Measurements from ENCODE around the gene TAF15. TPM values are rescaled to one million over a fixed set of nuclear protein-coding genes. Genes with fewer than 3 reads are reported as not detected.

The TAF15 gene
- total RNA-seq, 2 experiments from 2014 or later: 269 to 271 TPM

- Mint-ChIP-seq H3K27ac (no peak overlapping the region), H3K4me3 (no peak overlapping the region), H3K36me3 (no peaks in the 10 kb centered on the region), H3K4me1 (ENCODE audit: low read depth) (peaks cover 12% of the 10 kb centered on the region), H3K27me3 (peaks cover 27% of the 10 kb centered on the region), H3K9me3 (no peaks in the 10 kb centered on the region)
- DNase-seq: no peak
- intact Hi-C loops (cut with micrococcal nuclease): no loop called here
- ChIA-PET CTCF (no interaction called here), POLR2A (no interaction called here)
Observed at GRCh38 chr17:35790841-35791240, 18.4 kb upstream of the TAF15 start.

GRCh38 chr17:35791681-35792350, 17.5 kb upstream of the TAF15 start:
- CTCF ChIA-PET: interaction anchor here (0.8 to 1.7 kb wide), 3 partner anchors 13 to 45 kb away, joined by 3 to 7 read pairs (median 5); no protein-coding TSS in a partner anchor
- intact Hi-C loops (cut with micrococcal nuclease): no loop called here
- Mint-ChIP-seq H3K9me3 (no peaks in the 10 kb centered on the region), H3K27me3 (peaks cover 34% of the 10 kb centered on the region), H3K4me3 (no peak overlapping the region), H3K4me1 (ENCODE audit: low read depth) (peaks cover 17% of the 10 kb centered on the region), H3K27ac (no peak overlapping the region), H3K36me3 (no peaks in the 10 kb centered on the region)
- DNase-seq: no peak
- POLR2A ChIA-PET: no interaction called here

GRCh38 chr17:35793257-35793656, 16.0 kb upstream of the TAF15 start:
- CTCF ChIA-PET: interaction anchor here (1.0 to 1.5 kb wide), 2 partner anchors 16 to 29 kb away, joined by 3 to 7 read pairs; partner anchors contain the start of gene TAF15
- Mint-ChIP-seq H3K36me3 (no peaks in the 10 kb centered on the region), H3K27ac (no peak overlapping the region), H3K4me1 (ENCODE audit: low read depth) (peaks cover 17% of the 10 kb centered on the region), H3K4me3 (no peak overlapping the region), H3K9me3 (no peaks in the 10 kb centered on the region), H3K27me3 (peaks cover 45% of the 10 kb centered on the region)
- POLR2A ChIA-PET: no interaction called here
- intact Hi-C loops (cut with micrococcal nuclease): no loop called here
- DNase-seq: no peak

- Mint-ChIP-seq H3K27me3 (peaks cover 45% of the 10 kb centered on the region), H3K4me3 (peak within 1 kb of the TSS; percentile 60), H3K36me3 (no peaks in the 10 kb centered on the region), H3K9me3 (no peaks in the 10 kb centered on the region), H3K4me1 (ENCODE audit: low read depth) (peaks cover 14% of the 10 kb centered on the region), H3K27ac (no peak within 1 kb of the TSS)
- ChIA-PET CTCF (interaction anchor here (1.0 to 7.2 kb wide), 5 partner anchors 9 to 79 kb away, joined by 3 to 60 read pairs (median 5); partner anchors contain the start of gene TAF15), POLR2A (interaction anchor here (1.0 to 2.5 kb wide), 2 partner anchors 13 to 31 kb away, joined by 3 to 11 read pairs; partner anchors contain the start of gene TAF15)
- intact Hi-C loops (cut with micrococcal nuclease): no loop called here
- peak; percentile 53 for DNase-seq
Observed at GRCh38 chr17:35795007-35795870, 14.0 kb upstream of the TAF15 start, which contains the start of gene MMP28. MMP28 (minus strand) TSS chr17:35795641; CDS start chr17:35795377, 264 bp downstream.

- H3K27me3 Mint-ChIP-seq: peaks cover 45% of the 10 kb centered on the region
- no peaks in the 10 kb centered on the region for H3K9me3 Mint-ChIP-seq
- CTCF ChIA-PET: interaction anchor here (1.0 to 7.2 kb wide), 7 partner anchors 8 to 80 kb away, joined by 3 to 60 read pairs (median 5); partner anchors contain the start of gene TAF15
- no peak for DNase-seq
- H3K27ac Mint-ChIP-seq: no peak overlapping the region
- H3K36me3 Mint-ChIP-seq: no peaks in the 10 kb centered on the region
- H3K4me1 Mint-ChIP-seq (ENCODE audit: low read depth): peaks cover 14% of the 10 kb centered on the region
- peak overlapping the region; percentile 60 for H3K4me3 Mint-ChIP-seq
- POLR2A ChIA-PET: interaction anchor here (1.0 to 2.5 kb wide), 2 partner anchors 13 to 31 kb away, joined by 3 to 11 read pairs; partner anchors contain the start of gene TAF15
- intact Hi-C loops (cut with micrococcal nuclease): no loop called here
Observed at GRCh38 chr17:35795871-35796265, 13.4 kb upstream of the TAF15 start.

- H3K27me3 Mint-ChIP-seq: peaks cover 45% of the 10 kb centered on the region
- H3K36me3 Mint-ChIP-seq: no peaks in the 10 kb centered on the region
- H3K9me3 Mint-ChIP-seq: no peaks in the 10 kb centered on the region
Observed at GRCh38 chr17:35796942-35797341, 12.3 kb upstream of the TAF15 start.

GRCh38 chr17:35797370-35797769, 11.9 kb upstream of the TAF15 start:
- CTCF ChIA-PET: interaction anchor here (1.4 to 7.2 kb wide), 4 partner anchors 8 to 33 kb away, joined by 4 to 60 read pairs (median 8); partner anchors contain the start of gene TAF15
- Mint-ChIP-seq H3K4me1 (ENCODE audit: low read depth) (peaks cover 18% of the 10 kb centered on the region), H3K4me3 (no peak overlapping the region), H3K9me3 (no peaks in the 10 kb centered on the region), H3K27ac (no peak overlapping the region), H3K27me3 (peaks cover 40% of the 10 kb centered on the region), H3K36me3 (no peaks in the 10 kb centered on the region)
- no peak for DNase-seq
- intact Hi-C loops (cut with micrococcal nuclease): no loop called here
- POLR2A ChIA-PET: interaction anchor here (0.7 kb wide), 1 partner anchor 27 kb away, joined by 4 read pairs; no protein-coding TSS in a partner anchor

More at GRCh38 chr17:35796942-35797341, 12.3 kb upstream of the TAF15 start:
- H3K4me1 Mint-ChIP-seq (ENCODE audit: low read depth): peaks cover 18% of the 10 kb centered on the region
- H3K27ac Mint-ChIP-seq: no peak overlapping the region
- H3K4me3 Mint-ChIP-seq: no peak overlapping the region
- POLR2A ChIA-PET: interaction anchor here (0.6 to 2.5 kb wide), 2 partner anchors 12 to 32 kb away, joined by 3 to 11 read pairs; partner anchors contain the start of gene TAF15
- CTCF ChIA-PET: interaction anchor here (1.4 to 7.2 kb wide), 4 partner anchors 8 to 32 kb away, joined by 4 to 60 read pairs (median 8); partner anchors contain the start of gene TAF15
- no peak for DNase-seq
- intact Hi-C loops (cut with micrococcal nuclease): no loop called here

GRCh38 chr17:35797918-35798317, 11.4 kb upstream of the TAF15 start:
- Mint-ChIP-seq H3K4me1 (ENCODE audit: low read depth) (peaks cover 21% of the 10 kb centered on the region), H3K27ac (no peak overlapping the region), H3K9me3 (no peaks in the 10 kb centered on the region), H3K4me3 (no peak overlapping the region), H3K36me3 (no peaks in the 10 kb centered on the region), H3K27me3 (peaks cover 37% of the 10 kb centered on the region)
- POLR2A ChIA-PET: interaction anchor here (0.7 kb wide), 1 partner anchor 28 kb away, joined by 4 read pairs; no protein-coding TSS in a partner anchor
- DNase-seq: no peak
- intact Hi-C loops (cut with micrococcal nuclease): no loop called here
- CTCF ChIA-PET: interaction anchor here (7.2 kb wide), 1 partner anchor 33 kb away, joined by 60 read pairs; no protein-coding TSS in a partner anchor

- Mint-ChIP-seq H3K27ac (no peak overlapping the region), H3K9me3 (no peaks in the 10 kb centered on the region), H3K4me3 (no peak overlapping the region), H3K27me3 (peaks cover 24% of the 10 kb centered on the region), H3K4me1 (ENCODE audit: low read depth) (peaks cover 25% of the 10 kb centered on the region), H3K36me3 (no peaks in the 10 kb centered on the region)
- no peak for DNase-seq
- POLR2A ChIA-PET: no interaction called here
- CTCF ChIA-PET: interaction anchor here (1.1 to 7.2 kb wide), 3 partner anchors 9 to 35 kb away, joined by 3 to 60 read pairs (median 3); no protein-coding TSS in a partner anchor
- intact Hi-C loops (cut with micrococcal nuclease): loop anchor here (10.0 kb wide), 1 partner anchor 55 kb away; no protein-coding TSS in a partner anchor
Observed at GRCh38 chr17:35799942-35800341, 9.3 kb upstream of the TAF15 start.

GRCh38 chr17:35801583-35802224, 7.6 kb upstream of the TAF15 start:
- Mint-ChIP-seq H3K36me3 (no peaks in the 10 kb centered on the region), H3K27ac (no peak overlapping the region), H3K4me1 (ENCODE audit: low read depth) (peaks cover 17% of the 10 kb centered on the region), H3K27me3 (peaks cover 12% of the 10 kb centered on the region), H3K9me3 (no peaks in the 10 kb centered on the region), H3K4me3 (no peak overlapping the region)
- no peak for DNase-seq
- intact Hi-C loops (cut with micrococcal nuclease): loop anchor here (10.0 kb wide), 1 partner anchor 57 kb away; no protein-coding TSS in a partner anchor
- ChIA-PET POLR2A (no interaction called here), CTCF (interaction anchor here (0.6 to 0.8 kb wide), 2 partner anchors 35 to 38 kb away, joined by 3 read pairs; no protein-coding TSS in a partner anchor)

- Mint-ChIP-seq H3K27ac (peak overlapping the region; percentile 2), H3K27me3 (no peaks in the 10 kb centered on the region), H3K4me1 (ENCODE audit: low read depth) (peaks cover 31% of the 10 kb centered on the region), H3K36me3 (peaks cover 2% of the 10 kb centered on the region), H3K4me3 (no peak overlapping the region), H3K9me3 (no peaks in the 10 kb centered on the region)
- peak; percentile 58 for DNase-seq
- POLR2A ChIA-PET: interaction anchor here (1.1 kb wide), 1 partner anchor 40 kb away, joined by 7 read pairs; no protein-coding TSS in a partner anchor
- CTCF ChIA-PET: interaction anchor here (0.6 to 9.8 kb wide), 14 partner anchors 8 to 1137 kb away, joined by 3 to 336 read pairs (median 5); no protein-coding TSS in a partner anchor
- intact Hi-C loops (cut with micrococcal nuclease): loop anchor here (1.0 to 10.0 kb wide), 3 partner anchors 40 to 742 kb away; partner anchors contain the start of gene RFFL
Observed at GRCh38 chr17:35804658-35805192, 4.6 kb upstream of the TAF15 start.

Measured in activated CD4-positive, alpha-beta memory T cell treated with anti-CD3 and anti-CD28 coated beads for 36 hours (primary cell).